Smooth muscle cell (in vitro differentiated cells): ENCODE measurements around the gene LMNTD2. TPM values are rescaled to one million over a fixed set of nuclear protein-coding genes. Genes with fewer than 3 reads are reported as not detected.
A peak's percentile ranks its signal among the peaks of the same experiment; 100 is the strongest.

ENCODE experiments used
- DNase-seq: peaks from one replicate; lab custom pipeline; 2025; ENCODE audit not compliant: unreplicated experiment; lab: John Stamatoyannopoulos, UW
- H2AFZ ChIP-seq: fragments of 200-600 bp; sonication (generic); 2 replicates; pipeline ENCODE4 v1.6.0; 2016; ENCODE audit warnings: antibody characterized with exemption, low read depth, mild to moderate bottlenecking
- H3F3A ChIP-seq: fragments of 200-600 bp; sonication (generic); 2 replicates; pipeline ENCODE4 v1.6.0; 2017; ENCODE audit warnings: antibody characterized with exemption, low read depth
- H3K27ac ChIP-seq: fragments of 200-600 bp; sonication (generic); 2 replicates; pipeline ENCODE4 v1.5.1; 2016; ENCODE audit warnings: low read depth, mild to moderate bottlenecking
- H3K27me3 ChIP-seq: fragments of 200-600 bp; sonication (generic); 2 replicates; pipeline ENCODE4 v1.6.1; 2016; ENCODE audit warnings: low read depth, mild to moderate bottlenecking
- H3K36me3 ChIP-seq: fragments of 200-600 bp; sonication (generic); 2 replicates; pipeline ENCODE4 v1.5.1; 2016; ENCODE audit warnings: low read depth
- H3K4me1 ChIP-seq: fragments of 200-600 bp; sonication (generic); 2 replicates; pipeline ENCODE4 v1.5.1; 2016; ENCODE audit warnings: low read depth
- H3K4me2 ChIP-seq: fragments of 200-600 bp; sonication (generic); 2 replicates; pipeline ENCODE4 v1.6.0; 2016; ENCODE audit warnings: mild to moderate bottlenecking
- H3K4me3 ChIP-seq: fragments of 200-600 bp; sonication (generic); 2 replicates; pipeline ENCODE4 v1.5.1; 2016; ENCODE audit warnings: mild to moderate bottlenecking
- H3K79me2 ChIP-seq: fragments of 200-600 bp; sonication (generic); 2 replicates; pipeline ENCODE4 v1.6.0; 2016; ENCODE audit warnings: low read depth, mild to moderate bottlenecking
- H3K9ac ChIP-seq: fragments of 200-600 bp; sonication (generic); 2 replicates; pipeline ENCODE4 v1.6.0; 2016; ENCODE audit warnings: low read depth
- H3K9me3 ChIP-seq: fragments of 200-600 bp; sonication (generic); replicated peaks from 2 replicates; pipeline ENCODE4 v1.5.1; 2016; ENCODE audit warnings: low read depth
- H4K20me1 ChIP-seq: fragments of 200-600 bp; sonication (generic); 2 replicates; pipeline ENCODE4 v1.6.0; 2016; ENCODE audit warnings: low read depth
- CTCF ChIP-seq: fragments of 200-600 bp; sonication (generic); IDR thresholded peaks from 2 replicates; pipeline ENCODE4 v1.5.1; 2017; ENCODE audit warnings: borderline replicate concordance, mild to moderate bottlenecking, antibody characterized with exemption; ENCODE audit not compliant: insufficient read depth, poor library complexity, severe bottlenecking
- WGBS: methylation state at CpG from one replicate; pipeline ENCODE4 v1.1.7; 2016; ENCODE audit warnings: low lambda C conversion rate; 5-methylcytosine and 5-hydroxymethylcytosine counted together
- polyA plus RNA-seq: library from polyadenylated mRNA; unstranded; fragments of >200 nt; fragmentation: Nextera tagmentation; extraction: Ambion mirVana; gene quantifications from 2 replicates; pipeline ENCODE4 v1.2.1, GENCODE V29; 2016
- total RNA-seq: library from RNA; depleted of rRNA; stranded (reverse); fragments of >200 nt; gene quantifications from 2 replicates; pipeline ENCODE4 v1.2.3, GENCODE V29; 2014

LMNTD2 gene
- total and polyA plus RNA-seq, 2 experiments from 2014 or later: 3.6 TPM; not detected in 1

DNA sequence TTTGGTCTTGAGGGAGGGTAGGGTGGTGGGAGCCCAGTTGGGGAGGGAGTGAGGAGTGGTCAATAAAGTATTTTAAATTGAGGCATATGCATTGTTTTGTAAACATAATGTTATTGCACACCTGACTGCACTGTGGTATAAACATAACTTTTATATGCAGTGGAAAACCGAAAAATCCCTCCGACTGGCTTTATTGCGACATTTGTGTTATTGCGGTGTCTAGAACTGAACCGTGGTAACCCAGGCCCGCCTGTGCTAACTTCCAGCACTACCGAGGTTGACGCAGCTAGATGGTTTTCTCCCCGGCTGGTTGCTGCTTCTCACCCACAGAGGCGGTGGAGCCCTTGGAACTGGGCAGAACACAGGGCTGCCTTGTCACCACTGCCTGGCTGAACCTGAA is 45.9 kb downstream of the LMNTD2 start:
- H4K20me1 ChIP-seq: no peaks in the 10 kb centered on the region
- H3K27ac ChIP-seq: peak overlapping the region; percentile 83
- H3K79me2 ChIP-seq: no peaks in the 10 kb centered on the region
- DNase-seq: no peak
- no peaks in the 10 kb centered on the region for H3K36me3 ChIP-seq
- no peak overlapping the region for H3K4me3 ChIP-seq
- peaks cover 4% of the 10 kb centered on the region for H3F3A ChIP-seq
- no peaks in the 10 kb centered on the region for H3K27me3 ChIP-seq
- WGBS: 94% methylated on average over 10 of the region's 10 CpGs
- no peaks in the 10 kb centered on the region for H3K4me1 ChIP-seq
- H2AFZ ChIP-seq: no peak overlapping the region
- no peaks in the 10 kb centered on the region for H3K9me3 ChIP-seq
- TF ChIP-seq CTCF: no peak
- no peak overlapping the region for H3K9ac ChIP-seq
- H3K4me2 ChIP-seq: no peak overlapping the region

DNA sequence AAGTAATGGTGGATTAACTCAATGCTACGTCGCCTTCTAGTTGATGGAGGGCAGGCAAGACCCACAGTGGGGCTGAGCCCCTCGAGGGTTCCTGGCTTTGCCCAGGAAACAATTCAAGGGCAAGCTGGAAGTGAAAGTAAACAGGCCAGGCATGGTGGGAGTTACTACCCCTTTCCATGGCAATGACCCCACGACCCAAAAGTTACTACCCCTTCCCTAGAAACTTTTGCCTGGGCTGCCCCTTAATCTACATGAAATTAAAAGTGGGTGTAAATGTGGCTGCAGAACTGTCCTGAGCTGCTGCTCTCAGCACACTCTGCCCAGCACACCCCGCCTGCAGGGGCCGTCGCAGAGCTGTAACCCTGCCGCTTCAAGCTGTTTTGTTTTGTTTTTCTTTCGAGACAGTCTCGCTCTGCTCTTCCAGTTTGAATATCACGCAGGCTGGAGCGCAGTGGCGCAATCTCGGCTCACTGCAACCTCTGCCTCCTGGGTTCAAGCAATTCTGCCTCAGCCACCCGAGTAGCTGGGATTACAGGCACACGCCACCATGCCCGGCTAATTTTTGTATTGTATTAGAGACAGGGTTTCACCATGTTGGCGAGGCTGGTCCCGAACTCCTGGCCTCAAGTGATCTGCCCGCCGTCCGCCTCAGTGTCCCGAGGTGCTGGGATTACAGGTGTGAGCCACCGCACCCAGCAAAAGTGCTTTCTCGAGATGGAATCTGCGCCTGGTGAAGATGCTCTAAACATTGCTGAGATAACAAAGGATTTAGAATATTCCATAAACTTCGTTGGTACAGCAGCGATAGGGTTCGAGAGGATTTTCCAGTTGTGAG is 47.6 kb downstream of the LMNTD2 start:
- Histone ChIP-seq H3K9me3 (no peaks in the 10 kb centered on the region), H3K27me3 (no peaks in the 10 kb centered on the region), H3K4me1 (no peaks in the 10 kb centered on the region), H2AFZ (no peak overlapping the region), H3K4me3 (no peak overlapping the region), H4K20me1 (peaks cover 3% of the 10 kb centered on the region), H3K9ac (no peak overlapping the region), H3K27ac (no peak overlapping the region), H3F3A (peaks cover 4% of the 10 kb centered on the region), H3K4me2 (no peak overlapping the region), H3K36me3 (no peaks in the 10 kb centered on the region), H3K79me2 (peaks cover 5% of the 10 kb centered on the region)
- TF ChIP-seq CTCF: no peak
- 96% methylated on average over 29 of the region's 29 CpGs for WGBS
- no peak for DNase-seq

GRCh38 chr11:508956-509355 is 51.6 kb downstream of the LMNTD2 start:
- no peak for TF ChIP-seq CTCF
- H3K9me3 ChIP-seq: no peaks in the 10 kb centered on the region
- DNase-seq: no peak
- peaks cover 27% of the 10 kb centered on the region for H3K79me2 ChIP-seq
- no peak overlapping the region for H3K4me3 ChIP-seq
- H3K27ac ChIP-seq: no peak overlapping the region
- no peaks in the 10 kb centered on the region for H3K36me3 ChIP-seq
- no peak overlapping the region for H2AFZ ChIP-seq
- peaks cover 4% of the 10 kb centered on the region for H4K20me1 ChIP-seq
- H3F3A ChIP-seq: no peaks in the 10 kb centered on the region
- H3K4me1 ChIP-seq: peaks cover 9% of the 10 kb centered on the region
- H3K4me2 ChIP-seq: no peak overlapping the region
- H3K27me3 ChIP-seq: no peaks in the 10 kb centered on the region
- H3K9ac ChIP-seq: no peak overlapping the region
- WGBS: 94% methylated on average over 5 of the region's 5 CpGs
